ENCODE data around the gene C4orf17. TPM values are rescaled to one million over a fixed set of nuclear protein-coding genes. Genes with fewer than 3 reads are reported as not detected.

C4orf17 gene
- total RNA-seq, 1 experiment from 2014 or later: not detected

DNA sequence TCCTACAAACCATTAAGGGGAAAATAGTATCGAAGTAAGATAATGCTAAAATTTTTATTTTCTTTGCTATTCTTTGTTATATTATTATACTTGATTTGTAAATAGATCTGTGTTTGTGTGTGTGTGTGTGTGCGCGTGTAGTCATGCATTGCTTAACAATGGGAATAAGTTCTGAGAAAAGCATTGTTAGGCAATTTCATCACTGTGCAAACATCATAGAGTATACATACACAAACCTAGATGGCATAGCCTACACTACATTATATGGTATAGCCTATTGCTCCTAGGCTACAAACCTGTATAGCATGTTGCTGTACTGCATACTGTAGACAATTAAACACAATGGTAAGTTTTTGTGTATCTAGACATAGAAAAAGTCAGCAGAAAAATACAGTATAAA is 80.9 kb downstream of the C4orf17 start:
- ChIA-PET CTCF (no interaction called here), POLR2A (no interaction called here)
- H3K27me3 Mint-ChIP-seq (ENCODE audit: low read depth): no peaks in the 10 kb centered on the region
- ATAC-seq: no peak
- H3K27ac Mint-ChIP-seq: no peak overlapping the region
- no peak for TF ChIP-seq FOXK1 (CRISPR knock-in tag; IDR thresholded peaks at IDR 0.05)
- no peak for TF ChIP-seq ZNF396 (CRISPR knock-in tag; IDR thresholded peaks at IDR 0.05; ENCODE audit: borderline replicate concordance)
- TF ChIP-seq ZNF232 (CRISPR knock-in tag; IDR thresholded peaks at IDR 0.05): no peak
- TF ChIP-seq ATF1 (CRISPR knock-in tag; IDR thresholded peaks at IDR 0.05): no peak
- TF ChIP-seq CREM (CRISPR knock-in tag; IDR thresholded peaks at IDR 0.05): no peak
- no peak for TF ChIP-seq TEAD1 (CRISPR knock-in tag; IDR thresholded peaks at IDR 0.05)
- H3K9me3 Mint-ChIP-seq: no peaks in the 10 kb centered on the region
- H3K4me3 Mint-ChIP-seq: no peak overlapping the region
- no peak for DNase-seq (ENCODE audit: low spot score)
- no peaks in the 10 kb centered on the region for H3K36me3 Mint-ChIP-seq
- H3K4me1 Mint-ChIP-seq: no peaks in the 10 kb centered on the region

Other genes with a start within 250 kb of the C4orf17 start
- 0.11 TPM in 1 of 3 replicates, not detected in the others for gene ADH1A, start 220.0 kb upstream of the C4orf17 start, total RNA-seq (2021)
- gene ADH1B, start 189.6 kb upstream of the C4orf17 start, total RNA-seq (2021): 1.0 to 1.7 TPM (median 1.5 TPM) in 3 replicates
- 0.22 to 0.23 TPM in 2 of 3 replicates, not detected in the other for gene ADH1C, start 158.3 kb upstream of the C4orf17 start, total RNA-seq (2021)
- not detected in 3 replicates for gene ADH7, start 75.7 kb upstream of the C4orf17 start, total RNA-seq (2021)
- gene TRMT10A, start 53.0 kb downstream of the C4orf17 start, total RNA-seq (2021): 3.3 to 4.5 TPM (median 3.7 TPM) in 3 replicates
- 0.16 to 0.34 TPM (median 0.26 TPM) in 3 replicates for gene MTTP, start 63.8 kb downstream of the C4orf17 start, total RNA-seq (2021)
- not detected in 3 replicates for gene C4orf54, start 146.8 kb downstream of the C4orf17 start, total RNA-seq (2021)